ENCODE results near the gene TMEM269.
A peak's percentile ranks its signal among the peaks of the same experiment; 100 is the strongest.
"Not testable (repeated sequence)": the region's sequence is repeated elsewhere in the genome, so short reads cannot be mapped to it uniquely, and the experiment has no call there.

The TMEM269 gene

DNA sequence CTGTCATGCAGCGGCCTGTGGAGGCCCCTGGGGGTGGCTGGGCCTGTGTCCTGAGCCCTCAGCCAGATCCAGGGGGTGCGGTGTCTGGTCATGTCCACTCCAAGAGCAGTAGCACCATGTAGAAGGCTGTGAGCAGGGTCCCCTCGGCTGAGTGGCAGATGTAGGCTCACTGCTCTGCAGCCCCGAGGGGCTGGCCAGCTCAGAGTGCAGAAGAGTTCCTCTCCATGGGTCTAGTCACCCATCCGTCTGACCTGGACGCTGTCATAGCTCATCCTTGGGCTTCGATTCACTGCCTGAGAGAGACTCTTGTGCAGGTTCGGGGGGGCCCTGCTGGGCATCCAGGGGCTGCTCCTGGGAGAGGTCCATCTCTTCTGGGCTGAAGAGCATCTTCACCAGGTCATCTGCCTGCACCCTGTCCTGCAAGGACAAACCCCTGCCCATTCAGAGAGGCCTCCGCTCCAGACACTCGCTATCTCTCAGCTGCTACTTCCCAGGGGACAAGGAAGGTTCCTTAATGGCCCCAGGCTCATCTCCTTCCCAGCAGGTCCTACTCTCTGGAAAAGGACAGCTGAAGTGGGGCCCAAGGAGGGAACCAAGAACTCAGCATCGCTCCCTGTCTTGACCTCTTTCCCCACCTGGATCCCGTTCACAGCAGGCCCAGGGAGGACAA is 38.2 kb upstream of the TMEM269 start:
- DNase-seq = peak in 2 of 10 donors; percentile 50 to 54
- intact Hi-C loops (cut with DNase I) = loop anchor here (5.0 to 10.0 kb wide), 4 partner anchors 62 to 599 kb away; partner anchors contain the start of gene YBX1

- peak in 9 of 10 donors; percentile 45 to 92 (median 56) for DNase-seq
- intact Hi-C loops (cut with DNase I) = loop anchor here (5.0 to 10.0 kb wide), 4 partner anchors 62 to 600 kb away; partner anchors contain the start of gene YBX1
Observed at GRCh38 chr1:42747125-42747524, 37.7 kb upstream of the TMEM269 start.

DNA sequence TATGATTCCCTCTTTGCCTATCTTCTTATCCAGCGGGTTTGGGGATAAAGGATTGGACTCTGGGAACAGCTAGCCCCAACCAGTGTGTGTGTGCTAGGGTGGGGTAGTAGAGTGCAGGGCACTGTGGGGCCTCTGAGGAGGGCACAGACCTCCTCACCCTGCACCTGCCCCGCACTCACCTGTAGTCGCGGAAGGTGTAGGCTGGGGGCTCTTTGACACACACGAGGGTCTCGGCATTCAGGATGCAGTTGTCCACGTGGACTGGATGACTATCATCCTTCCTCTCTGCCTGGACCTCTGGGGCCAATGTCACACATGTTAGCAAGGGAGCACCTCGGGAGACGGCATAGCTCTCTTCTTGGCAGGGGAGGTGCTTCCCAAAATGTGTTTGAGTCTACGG is 36.8 kb upstream of the TMEM269 start:
- no peak for DNase-seq
- intact Hi-C loops (cut with DNase I) = loop anchor here (5.0 to 10.0 kb wide), 4 partner anchors 63 to 601 kb away; partner anchors contain the start of gene YBX1

GRCh38 chr1:42748461-42749410 is 36.1 kb upstream of the TMEM269 start:
- DNase-seq = peak in 2 of 10 donors; percentile 30 to 55
- intact Hi-C loops (cut with DNase I) = loop anchor here (5.0 to 10.0 kb wide), 4 partner anchors 64 to 601 kb away; partner anchors contain the start of gene YBX1

DNA sequence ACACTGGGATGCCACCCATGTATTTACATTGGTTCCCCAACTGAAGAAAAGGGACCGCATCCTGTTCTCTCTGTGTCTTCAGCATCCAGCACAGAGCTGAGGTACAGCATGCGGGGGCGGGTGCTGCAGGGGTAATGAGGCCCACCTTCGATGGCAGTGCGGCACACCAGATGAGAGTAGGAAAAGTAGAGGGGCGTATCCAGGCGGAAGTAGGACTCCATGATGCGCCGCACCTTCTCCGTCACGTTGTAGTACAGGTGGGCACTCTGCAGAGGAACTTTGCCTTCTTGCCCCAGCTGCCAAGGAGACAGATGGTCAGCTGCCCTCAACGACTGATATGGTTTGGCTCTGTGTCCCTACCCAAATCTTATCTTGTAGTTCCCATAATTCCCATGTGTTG is 34.8 kb upstream of the TMEM269 start:
- intact Hi-C loops (cut with DNase I) = no loop called here
- no peak for DNase-seq

DNA sequence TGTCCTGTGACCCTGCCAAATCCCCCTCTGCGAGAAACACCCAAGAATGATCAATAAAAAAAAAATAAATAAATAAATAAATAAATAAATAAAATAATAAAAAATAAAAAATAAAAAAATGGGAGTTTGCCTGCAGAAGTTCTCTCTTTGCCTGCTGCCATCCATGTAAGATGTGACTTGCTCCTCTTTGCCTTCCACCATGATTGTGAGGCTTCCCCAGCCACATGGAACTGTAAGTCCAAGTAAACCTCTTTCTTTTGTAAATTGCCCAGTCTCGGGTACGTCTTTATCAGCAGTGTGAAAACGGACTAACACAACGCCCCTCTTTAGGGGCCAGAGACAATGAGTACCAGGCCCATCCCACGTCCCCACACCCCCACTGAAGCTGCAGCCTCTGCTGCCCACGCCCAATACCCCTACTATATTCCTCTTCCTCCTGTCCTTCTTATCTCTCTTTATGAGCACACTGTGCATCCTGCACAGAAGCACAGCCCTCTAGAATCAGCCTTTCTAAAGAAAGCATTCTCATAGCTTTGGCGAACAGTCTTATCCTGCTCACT is 33.2 kb upstream of the TMEM269 start:
- intact Hi-C loops (cut with DNase I); DNase-seq: not testable (repeated sequence)

DNA sequence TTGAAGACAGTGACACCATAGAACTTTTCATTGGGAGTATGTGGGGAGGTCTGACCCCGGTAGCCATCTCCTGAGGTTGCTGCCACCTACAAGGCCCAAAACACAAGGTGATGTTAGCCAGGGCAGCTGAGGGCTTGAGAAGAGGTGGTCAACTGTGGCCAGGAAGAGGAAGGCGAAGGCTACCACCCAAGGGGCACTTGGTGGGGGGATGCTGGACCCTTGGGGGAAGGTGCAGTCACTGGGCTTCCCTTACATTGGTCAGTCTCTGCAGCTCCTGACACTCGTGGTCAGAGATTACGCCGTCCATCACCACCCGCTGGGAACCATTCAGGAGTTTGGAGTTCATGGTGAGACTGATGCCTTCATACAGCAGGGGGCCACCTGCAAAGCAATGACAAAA is 32.5 kb upstream of the TMEM269 start:
- intact Hi-C loops (cut with DNase I) = no loop called here
- no peak for DNase-seq

- intact Hi-C loops (cut with DNase I) = no loop called here
Observed at GRCh38 chr1:42753070-42753469, 31.7 kb upstream of the TMEM269 start.

GRCh38 chr1:42756956-42757891 is 27.6 kb upstream of the TMEM269 start:
- no peak for DNase-seq
- intact Hi-C loops (cut with DNase I) = no loop called here

More at GRCh38 chr1:42753070-42753469, 31.7 kb upstream of the TMEM269 start:
- DNase-seq = no peak

- DNase-seq = no peak
- intact Hi-C loops (cut with DNase I) = no loop called here
Observed at GRCh38 chr1:42757892-42758275, 26.9 kb upstream of the TMEM269 start.

DNA sequence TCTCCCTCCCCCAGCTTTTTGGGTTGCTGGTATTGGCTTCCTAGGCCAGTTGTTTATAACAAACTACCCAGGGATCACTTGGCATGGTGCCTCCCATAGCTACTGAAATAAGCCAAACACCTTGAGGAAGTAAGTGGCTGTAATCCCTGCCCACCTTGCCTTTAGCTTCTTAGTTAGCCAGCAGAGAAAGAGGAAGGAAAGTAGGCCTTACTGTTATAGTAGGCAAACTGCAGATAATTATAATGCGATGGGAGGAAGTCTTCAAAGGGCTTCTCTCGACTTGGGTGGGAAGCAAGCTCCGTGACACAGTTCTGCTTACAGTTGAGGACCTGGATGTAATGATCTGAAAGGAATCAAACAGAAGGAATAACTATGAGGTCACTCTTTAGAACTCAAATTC is 26.1 kb upstream of the TMEM269 start:
- DNase-seq = no peak
- intact Hi-C loops (cut with DNase I) = no loop called here

DNA sequence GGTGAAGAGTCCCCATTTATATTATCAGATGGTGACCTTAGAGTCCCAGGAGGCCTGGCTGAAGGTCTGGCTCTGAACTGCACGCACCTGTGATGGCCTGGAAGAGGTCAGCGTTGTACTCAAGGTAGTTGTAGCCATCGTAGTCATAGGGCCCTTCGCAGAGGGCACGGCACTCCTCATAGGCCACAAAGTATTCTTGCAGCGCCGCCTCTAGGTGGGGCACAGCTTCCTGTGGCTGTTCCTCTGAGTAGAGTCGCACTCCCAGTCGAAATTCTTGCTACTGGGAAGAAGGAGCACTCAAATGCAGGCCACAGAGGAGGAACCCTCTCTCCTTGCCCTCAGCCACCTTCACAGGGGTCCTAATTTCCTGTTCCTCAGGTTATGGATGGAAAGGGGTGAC is 25.7 kb upstream of the TMEM269 start:
- no peak for DNase-seq
- intact Hi-C loops (cut with DNase I) = no loop called here

GRCh38 chr1:42761567-42761966 is 23.2 kb upstream of the TMEM269 start:
- no peak for DNase-seq
- intact Hi-C loops (cut with DNase I) = no loop called here

DNA sequence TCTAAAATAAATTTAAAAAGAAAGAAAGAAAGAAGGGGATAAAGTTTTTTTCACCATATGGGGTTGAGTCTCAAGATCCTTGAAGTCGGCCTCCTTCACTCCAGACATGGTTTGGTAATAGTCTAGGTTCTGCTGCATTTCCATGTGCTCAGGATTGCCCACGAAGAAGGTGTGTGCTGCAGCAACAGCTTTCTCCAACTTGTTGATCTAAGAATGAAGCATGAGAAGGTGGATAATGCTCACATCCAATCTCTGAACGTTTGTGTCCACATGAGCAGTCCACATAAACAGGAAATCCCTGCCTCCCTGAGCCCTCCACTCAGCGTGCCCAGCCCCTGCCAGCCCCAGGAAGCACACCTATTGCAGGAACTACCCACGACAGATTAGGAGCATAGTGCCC is 22.5 kb upstream of the TMEM269 start:
- DNase-seq = no peak
- intact Hi-C loops (cut with DNase I) = no loop called here

DNA sequence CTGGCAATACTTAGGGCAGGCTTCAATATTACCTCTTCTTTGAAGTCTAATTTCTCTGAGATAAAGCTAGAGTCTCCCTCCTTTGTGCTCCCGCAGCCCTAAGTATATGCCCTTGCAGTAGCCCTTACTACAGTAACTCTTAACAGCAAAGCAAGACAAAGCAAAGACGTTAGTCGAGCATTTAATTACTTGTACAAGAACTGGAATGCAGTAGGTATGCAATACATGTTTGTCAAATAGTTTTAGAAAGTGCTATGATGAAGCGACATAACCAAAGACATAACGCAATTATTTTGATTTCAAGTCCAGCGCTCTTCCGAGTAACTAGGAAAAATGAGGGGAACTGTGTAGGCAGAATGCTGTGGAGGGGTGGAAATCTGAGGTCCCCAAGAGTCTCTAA is 19.5 kb upstream of the TMEM269 start:
- intact Hi-C loops (cut with DNase I) = loop anchor here (5.0 kb wide), 1 partner anchor 192 kb away; the partner anchor contains the start of gene SLC2A1
- DNase-seq = no peak

- DNase-seq = peak in 8 of 10 donors; percentile 26 to 91 (median 45)
- intact Hi-C loops (cut with DNase I) = loop anchor here (2.0 to 5.0 kb wide), 2 partner anchors 83 to 191 kb away; partner anchors contain the start of genes SLC2A1 and YBX1
Observed at GRCh38 chr1:42765832-42766740, 18.7 kb upstream of the TMEM269 start.

GRCh38 chr1:42766741-42767509 is 17.9 kb upstream of the TMEM269 start, which contains the start of the genes C1orf50 and P3H1:
Gene C1orf50, plus strand, starts transcription at chr1:42767249. Its CDS starts 63 bp downstream, at chr1:42767312.
Gene P3H1, minus strand, starts transcription at chr1:42767028. Its CDS starts 57 bp downstream, at chr1:42766971.
- intact Hi-C loops (cut with DNase I) = loop anchor here (1.0 to 5.0 kb wide), 4 partner anchors 50 to 190 kb away; partner anchors contain the start of genes ERMAP, PPIH, SLC2A1 and SVBP

More at GRCh38 chr1:42766741-42767509, 17.9 kb upstream of the TMEM269 start, which contains the start of the genes C1orf50 and P3H1:
- DNase-seq = peak; percentile 99 to 100 (median 100)

Measured in posterior cingulate gyrus (tissue), 11 donors.